Activated T-cell treated with anti-CD3 and anti-CD28 coated beads for 1 hour (primary cell): ENCODE results near the gene FAAP100.
A peak's percentile ranks its signal among the peaks of the same experiment; 100 is the strongest.

Source experiments
- DNase-seq: peaks from one replicate; pipeline ENCODE4 v3.0.0-alpha.2; 2020; ENCODE audit warnings: low read depth

FAAP100 gene

DNA sequence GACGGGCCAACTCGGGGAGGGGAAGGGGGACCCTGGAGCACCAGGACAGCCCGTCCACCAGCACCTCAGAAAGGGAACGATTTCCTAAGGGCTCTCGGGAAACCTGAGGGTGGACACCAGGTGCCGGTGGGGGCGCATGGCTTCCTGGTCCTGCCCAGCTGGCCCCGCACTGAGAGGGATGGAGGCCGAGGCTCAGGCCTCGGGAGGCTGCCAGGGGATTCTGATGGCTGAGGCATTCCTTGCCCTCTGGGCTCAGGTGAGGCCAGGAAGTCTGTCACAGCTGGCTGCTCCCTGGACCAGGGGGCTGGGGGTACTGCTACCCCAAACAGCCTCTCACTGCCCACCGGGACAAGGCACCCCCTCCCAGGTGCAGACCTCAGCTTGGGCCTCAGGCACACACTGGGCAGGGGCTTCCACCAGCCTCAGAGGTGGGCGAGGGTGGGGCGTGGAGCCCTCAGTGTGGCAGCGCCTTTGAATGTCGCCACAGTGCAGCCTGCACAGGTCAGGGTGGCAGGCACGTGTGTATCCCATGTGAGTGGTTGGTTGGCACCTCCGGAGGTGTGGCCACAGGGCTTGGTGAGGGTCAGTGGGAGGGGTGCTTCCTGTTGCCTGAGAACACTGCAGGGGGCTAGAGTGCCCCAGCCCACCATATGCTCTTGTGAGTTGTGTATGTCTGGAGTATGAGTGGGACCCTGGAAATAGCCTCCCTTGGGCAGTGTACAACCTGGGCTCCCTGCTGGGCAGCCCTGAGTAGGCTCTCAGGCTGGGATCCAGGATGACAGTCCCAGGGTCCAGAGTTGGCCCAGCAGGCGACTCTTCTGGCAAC is 27.9 kb downstream of the FAAP100 start:
- no peak for DNase-seq

DNA sequence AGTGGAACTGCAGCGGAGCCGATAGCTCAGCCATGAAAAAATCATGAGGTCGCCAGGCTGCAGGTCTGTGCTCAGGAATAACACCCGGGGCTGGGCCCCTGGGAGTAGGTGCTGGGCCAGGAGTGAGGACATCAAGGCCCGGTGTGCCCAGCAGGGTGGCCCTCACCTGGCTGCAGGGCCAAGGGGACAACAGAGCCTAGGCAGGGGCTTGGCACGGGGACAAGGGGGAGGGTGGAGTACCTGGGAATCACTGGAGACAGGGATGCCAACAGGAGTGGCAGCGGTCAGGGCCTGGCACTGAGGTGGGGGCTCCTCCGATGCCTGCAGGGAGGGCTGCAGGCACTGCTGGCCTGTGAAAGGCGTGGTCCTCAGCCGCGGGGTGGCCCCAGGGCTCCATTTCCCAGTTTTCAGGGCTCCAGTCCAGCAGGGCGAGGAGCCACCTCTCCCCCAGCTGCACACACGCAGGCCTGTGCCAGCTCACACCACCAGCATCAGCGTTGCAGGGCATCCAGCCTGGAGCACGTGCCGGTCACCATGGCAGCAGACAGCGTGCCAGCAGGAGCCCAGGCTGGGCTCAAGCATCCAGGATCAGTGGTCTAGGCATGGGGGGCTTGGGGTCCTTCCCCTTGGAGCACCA is 28.6 kb downstream of the FAAP100 start:
- no peak for DNase-seq

GRCh38 chr17:81522491-81523401 is 29.4 kb downstream of the FAAP100 start:
- DNase-seq = no peak

DNA sequence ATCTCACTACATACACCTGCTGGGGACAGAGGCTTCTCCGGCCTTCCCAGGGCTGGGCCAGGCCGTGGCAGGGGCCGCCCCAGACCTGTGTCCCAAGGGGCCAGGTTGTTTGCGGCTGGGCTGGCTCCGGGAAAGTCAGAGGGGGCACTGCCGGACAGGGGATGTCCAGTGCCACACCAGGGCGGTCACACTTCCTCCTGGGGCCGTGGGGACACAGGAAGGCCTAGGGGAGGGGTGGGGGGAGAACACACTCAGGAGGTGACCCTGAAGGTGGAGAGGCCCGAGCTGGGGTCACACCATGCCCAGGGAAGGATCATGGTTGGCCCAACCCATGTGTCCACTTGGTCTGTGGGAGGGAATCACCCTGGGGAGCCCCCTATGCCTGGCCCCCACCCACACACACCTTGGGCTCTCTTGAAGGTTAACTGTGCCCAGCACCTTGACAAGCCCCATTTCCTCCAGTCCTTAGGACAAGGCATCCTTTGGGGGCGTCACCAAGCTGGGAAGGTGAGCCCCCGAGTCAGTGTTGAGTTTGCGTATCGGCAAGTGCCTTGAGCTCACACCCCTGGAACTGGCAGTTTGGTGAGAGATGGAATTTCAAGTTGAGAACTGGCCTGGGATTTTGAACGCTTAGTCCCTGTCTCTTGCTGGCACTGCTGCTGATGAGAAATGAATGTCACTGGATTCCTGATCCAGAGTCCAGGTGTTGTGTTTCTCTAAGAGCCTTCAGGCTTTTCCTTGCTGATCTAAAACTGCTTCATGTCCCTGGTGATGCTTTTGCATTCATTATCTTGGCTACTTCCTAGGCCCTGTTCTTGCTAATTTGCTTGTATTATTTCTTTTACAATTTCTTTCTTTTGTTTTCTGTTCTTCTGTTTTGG is 31.9 kb downstream of the FAAP100 start:
- DNase-seq = no peak

DNA sequence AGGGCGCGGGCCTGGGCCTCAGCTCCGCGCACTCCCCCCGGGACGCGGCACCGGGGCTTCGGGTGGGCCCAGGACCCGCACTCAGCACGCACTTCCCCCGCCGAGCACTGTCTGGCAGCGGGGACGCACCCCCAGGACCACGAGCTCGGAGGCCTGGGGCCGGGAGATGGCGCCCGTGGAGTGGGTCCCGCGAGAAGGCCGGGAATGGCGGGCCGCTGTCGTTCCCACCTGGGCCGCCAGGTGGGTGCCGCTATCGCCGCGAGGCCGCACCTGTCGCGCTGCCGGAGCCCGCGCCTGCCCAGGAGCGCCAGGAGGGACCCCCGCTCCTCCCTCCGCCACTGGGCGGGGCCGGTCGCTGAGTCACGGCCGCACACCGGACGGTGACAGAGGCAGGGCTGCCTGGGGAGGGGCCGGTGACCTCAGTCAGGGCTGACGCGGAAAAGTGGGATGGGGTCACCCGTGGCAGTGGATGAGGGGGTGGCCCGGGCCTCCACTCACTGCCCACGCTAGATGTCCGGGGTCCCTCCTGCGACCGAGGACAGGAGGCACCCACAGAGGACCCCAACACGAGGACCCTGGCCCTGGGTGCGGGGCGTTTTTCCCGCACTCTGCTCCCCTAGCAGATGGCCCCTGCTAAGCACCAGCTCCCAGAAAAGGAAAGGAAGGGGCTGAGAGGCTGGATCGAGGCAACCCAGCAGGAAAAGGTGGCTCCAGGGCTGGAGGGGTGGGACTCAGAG is 32.7 kb downstream of the FAAP100 start:
- peak; percentile 63 for DNase-seq

GRCh38 chr17:81518785-81519283 is 33.3 kb downstream of the FAAP100 start:
- DNase-seq = no peak

DNA sequence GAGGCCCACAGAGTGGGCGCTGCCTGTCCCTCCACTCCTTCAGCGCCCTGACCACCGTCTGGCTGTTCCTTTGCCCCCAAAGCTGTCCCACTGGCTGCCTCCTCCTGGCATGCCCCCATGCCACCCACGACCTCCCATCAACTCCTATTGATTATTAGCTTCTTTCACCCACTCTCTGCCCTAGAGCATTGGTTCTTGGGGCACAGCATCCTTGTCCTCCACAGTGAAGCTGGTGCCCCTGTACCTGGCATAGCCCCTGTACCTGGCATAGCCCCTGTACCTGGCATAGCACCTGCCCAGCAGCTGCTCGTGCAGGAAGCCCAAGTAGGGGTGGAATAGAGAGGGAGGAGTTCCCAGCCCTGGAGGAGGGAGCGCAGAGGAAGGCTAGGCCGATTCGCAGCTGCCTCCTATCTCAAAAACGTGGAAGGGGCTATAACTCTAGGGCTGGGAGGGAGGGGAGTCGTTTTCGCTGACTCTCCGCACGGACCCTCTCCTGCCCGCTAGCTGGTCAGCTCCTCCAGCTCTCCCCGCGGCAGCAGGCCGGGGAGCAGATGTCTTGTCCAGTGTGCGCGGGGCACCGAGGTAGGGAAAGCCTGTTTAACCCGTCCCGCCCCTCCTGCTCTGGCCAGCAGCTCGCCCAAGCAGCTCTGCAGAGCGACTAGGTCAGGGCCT is 33.9 kb downstream of the FAAP100 start:
- no peak for DNase-seq

- no peak for DNase-seq
Observed at GRCh38 chr17:81517339-81518112, 34.6 kb downstream of the FAAP100 start.

GRCh38 chr17:81517009-81517338 is 35.2 kb downstream of the FAAP100 start:
- no peak for DNase-seq

GRCh38 chr17:81516439-81516838 is 35.7 kb downstream of the FAAP100 start:
- DNase-seq = no peak

GRCh38 chr17:81515530-81516041 is 36.6 kb downstream of the FAAP100 start:
- no peak for DNase-seq

- peak; percentile 63 for DNase-seq
Observed at GRCh38 chr17:81514739-81515529, 37.2 kb downstream of the FAAP100 start.

DNA sequence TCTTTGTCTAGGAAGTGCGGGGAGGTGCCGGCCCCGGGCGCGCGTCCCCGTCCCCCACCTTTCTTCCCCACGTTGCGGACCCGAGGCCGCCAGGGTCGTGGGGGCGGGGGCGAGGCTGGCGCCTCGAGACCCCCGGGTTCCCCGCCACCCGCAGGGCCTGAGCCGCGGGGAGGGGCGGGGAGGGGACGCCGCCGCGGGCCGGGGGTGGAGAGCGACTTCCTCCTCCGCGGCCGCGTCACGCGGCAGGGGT is 37.7 kb downstream of the FAAP100 start:
- no peak for DNase-seq

DNA sequence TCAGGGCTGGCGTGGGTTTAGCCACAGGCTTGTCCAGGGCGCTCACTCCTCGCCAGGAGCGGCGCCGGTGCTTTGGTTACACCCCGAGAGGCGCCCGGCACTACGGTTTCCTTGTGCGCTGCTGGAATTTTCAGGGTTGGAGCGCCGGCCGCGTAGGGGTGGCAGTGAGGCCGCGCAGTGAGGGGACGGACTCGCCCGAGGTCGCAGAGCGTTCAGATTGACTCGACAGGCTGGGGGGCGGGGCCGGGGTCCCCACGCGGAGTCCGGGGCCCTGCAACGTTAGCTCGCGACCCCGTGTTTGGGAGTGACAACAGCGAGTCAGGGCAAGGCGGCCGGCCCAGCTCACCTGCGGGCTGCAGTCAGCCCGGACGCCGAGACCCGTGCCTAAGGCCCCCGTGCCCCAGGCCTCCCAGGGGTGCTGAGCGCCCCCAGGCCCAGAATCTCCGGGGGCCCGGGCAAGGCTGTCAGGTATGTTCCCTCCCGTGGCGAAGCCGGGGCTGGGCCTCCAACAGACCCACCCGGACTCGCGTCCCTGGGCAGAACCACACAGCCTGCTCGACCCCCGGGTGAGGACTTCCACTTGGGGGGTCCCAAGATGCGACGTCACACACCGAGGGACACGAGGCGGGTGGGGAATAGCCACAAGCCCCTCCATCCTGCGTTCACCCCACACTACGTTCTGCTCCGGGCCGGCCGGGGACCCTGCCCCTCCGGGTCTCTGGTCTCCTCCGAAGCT is 38.2 kb downstream of the FAAP100 start:
- DNase-seq = no peak

DNA sequence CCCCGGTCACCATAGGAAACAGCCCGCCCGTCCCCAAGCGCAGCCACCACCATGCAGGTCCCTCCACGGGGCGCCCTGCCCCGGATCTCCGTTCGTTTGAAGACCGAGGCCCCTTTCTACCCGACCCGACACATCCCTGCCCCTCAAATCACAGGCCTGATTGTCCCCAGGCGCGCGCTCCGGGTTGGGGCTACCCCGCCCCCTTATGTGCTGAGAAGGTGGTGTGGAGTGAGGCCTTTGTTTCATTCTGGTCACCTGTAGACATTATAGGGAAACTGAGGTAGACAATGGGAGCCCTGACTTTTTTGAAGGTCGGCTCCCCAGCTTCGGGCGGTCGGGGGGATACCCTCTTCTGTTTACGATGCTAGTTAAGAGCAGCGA is 38.8 kb downstream of the FAAP100 start:
- DNase-seq = peak; percentile 53

GRCh38 chr17:81512562-81513371 is 39.4 kb downstream of the FAAP100 start, which contains the start of gene ACTG1:
Gene ACTG1 (minus strand): TSS chr17:81512799. CDS start chr17:81512354, 445 bp downstream.
- peak; percentile 89 for DNase-seq
